Measurements from ENCODE around the gene CXCL3. TPM values are rescaled to one million over a fixed set of nuclear protein-coding genes. Genes with fewer than 3 reads are reported as not detected.

Gene CXCL3
- total and polyA plus RNA-seq, 2 experiments from 2014 or later, result 3.6 to 19.5 TPM

- TF ChIP-seq CTCF (conservative IDR thresholded peaks at IDR 0.05; ENCODE audit: low read depth in 2 of 2) (no peak), NANOG (IDR thresholded peaks at IDR 0.05; ENCODE audit: borderline replicate concordance) (no peak), ZNF331 (CRISPR knock-in tag; IDR thresholded peaks at IDR 0.05; ENCODE audit: low read depth) (no peak), STAT1 (IDR thresholded peaks at IDR 0.05; ENCODE audit: unreplicated experiment) (no peak), REST (IDR thresholded peaks at IDR 0.05; ENCODE audit: unreplicated experiment) (no peak), ZNF114 (CRISPR knock-in tag; IDR thresholded peaks at IDR 0.05) (no peak), EZH2 (IDR thresholded peaks at IDR 0.05; ENCODE audit: low read depth, unreplicated experiment) (no peak), JUNB (IDR thresholded peaks at IDR 0.05; ENCODE audit: unreplicated experiment) (no peak), POLR2AphosphoS5 (IDR thresholded peaks at IDR 0.05; ENCODE audit: low read depth) (no peak), EZH2phosphoT487 (IDR thresholded peaks at IDR 0.05; ENCODE audit: unreplicated experiment) (no peak), CREB1 (CRISPR knock-in tag; IDR thresholded peaks at IDR 0.05; ENCODE audit: low read depth) (no peak)
Measured at GRCh38 chr4:74012130-74012529, 26.4 kb downstream of the CXCL3 start (continued).

GRCh38 chr4:74009307-74009706, 29.2 kb downstream of the CXCL3 start:
- H3K27ac ChIP-seq (ENCODE audit: low read depth), result no peak overlapping the region
- Mint-ChIP-seq H3K36me3 (ENCODE audit: low read depth) (peaks cover 7% of the 10 kb centered on the region), H3K9me3 (0 out of 3 replicates have a peak, but pooled peaks cover 5% of the 10 kb centered on the region), H3K4me3 (no peak overlapping the region), H3K27ac (no peak overlapping the region), H3K27me3 (ENCODE audit: insufficient read depth, low read depth, poor library complexity) (no peaks in the 10 kb centered on the region), H3K4me1 (peaks cover 13% of the 10 kb centered on the region)
- H3K4me2 ChIP-seq, result no peak overlapping the region
- no peak overlapping the region for H3K4me3 ChIP-seq
- peaks cover 16% of the 10 kb centered on the region for H3K4me1 ChIP-seq (ENCODE audit: insufficient read depth)
- peaks cover 6% of the 10 kb centered on the region; the same call in 1 of the 2 replicates for H3K9me2 ChIP-seq (ENCODE audit: insufficient read depth)
- no peaks in the 10 kb centered on the region for H4K20me1 ChIP-seq (replicated peaks; ENCODE audit: insufficient read depth)
- TF ChIP-seq JUNB (IDR thresholded peaks at IDR 0.05; ENCODE audit: unreplicated experiment) (no peak), EZH2 (IDR thresholded peaks at IDR 0.05; ENCODE audit: low read depth, unreplicated experiment) (no peak), ZNF331 (CRISPR knock-in tag; IDR thresholded peaks at IDR 0.05; ENCODE audit: low read depth) (no peak), STAT1 (IDR thresholded peaks at IDR 0.05; ENCODE audit: unreplicated experiment) (no peak), ZNF114 (CRISPR knock-in tag; IDR thresholded peaks at IDR 0.05) (no peak), CREB1 (CRISPR knock-in tag; IDR thresholded peaks at IDR 0.05; ENCODE audit: low read depth) (no peak), ZNF462 (CRISPR knock-in tag; IDR thresholded peaks at IDR 0.05) (no peak)
- ATAC-seq (no peak), DNase-seq (ENCODE audit: low spot score) (no peak)
- no peaks in the 10 kb centered on the region for H3F3A ChIP-seq (replicated peaks; ENCODE audit: low read depth)
- H3K36me3 ChIP-seq (ENCODE audit: insufficient read depth), result no peaks in the 10 kb centered on the region; the same call in 1 of the 2 replicates
- H3K27me3 ChIP-seq (ENCODE audit: insufficient read depth), result no peaks in the 10 kb centered on the region
- H3K79me2 ChIP-seq (replicated peaks; ENCODE audit: insufficient read depth), result no peaks in the 10 kb centered on the region
- no peak overlapping the region for H2AFZ ChIP-seq

Measured in GM23338 (cell line).